ENCODE data around the gene ALPG.

GRCh38 chr2:232420463-232421188 is 14.0 kb downstream of the ALPG start:
- no peak for TF ChIP-seq ZNF138 (CRISPR knock-in tag; conservative IDR thresholded peaks at IDR 0.05)
- no peak for TF ChIP-seq JUN (CRISPR knock-in tag; IDR thresholded peaks at IDR 0.05)
- TF ChIP-seq TCF7 (CRISPR knock-in tag; IDR thresholded peaks at IDR 0.05; ENCODE audit: low read depth), result no peak
- no peak for TF ChIP-seq CTCF (IDR thresholded peaks at IDR 0.05)
- TF ChIP-seq E2F5 (CRISPR knock-in tag; IDR thresholded peaks at IDR 0.05), result no peak; the same call in 1 of the 2 replicates
- TF ChIP-seq MAX (CRISPR knock-in tag; IDR thresholded peaks at IDR 0.05), result peak; percentile 56; the same call in 1 of the 2 replicates
- no peak for TF ChIP-seq ATF3 (CRISPR knock-in tag; conservative IDR thresholded peaks at IDR 0.05)
- no peak for TF ChIP-seq ATF1 (CRISPR knock-in tag; IDR thresholded peaks at IDR 0.05)
- no peak for TF ChIP-seq TEAD4 (CRISPR knock-in tag; IDR thresholded peaks at IDR 0.05)
- TF ChIP-seq TEAD1 (CRISPR knock-in tag; IDR thresholded peaks at IDR 0.05), result no peak
- no peak; the same call in 1 of the 2 replicates for TF ChIP-seq CBFB (CRISPR knock-in tag; IDR thresholded peaks at IDR 0.05; ENCODE audit: low read depth)
- no peak for TF ChIP-seq ZNF396 (CRISPR knock-in tag; IDR thresholded peaks at IDR 0.05; ENCODE audit: borderline replicate concordance)
- TF ChIP-seq USF2 (CRISPR knock-in tag; IDR thresholded peaks at IDR 0.05), result no peak
- TF ChIP-seq FOXK1 (CRISPR knock-in tag; IDR thresholded peaks at IDR 0.05), result no peak

Measured in WTC11 (cell line).